T-helper 1 cell treated with Interleukin-12 subunit alpha and Interleukin-12 subunit beta and Interleukin-4 antibody, amounts not matched to agents 30 μg/mL and 1 μg/mL, for 36 hours (primary cell): ENCODE data around the gene RPS21.
A peak's percentile ranks its signal among the peaks of the same experiment; 100 is the strongest.

Experiments
- H3K27ac Mint-ChIP-seq: one replicate; pipeline ENCODE4 v1.8.0; 2021; ENCODE audit warnings: mild to moderate bottlenecking, mixed read lengths
- H3K27me3 Mint-ChIP-seq: one replicate; pipeline ENCODE4 v1.8.0; 2021; ENCODE audit warnings: low read depth, mixed read lengths
- H3K36me3 Mint-ChIP-seq: one replicate; pipeline ENCODE4 v1.8.0; 2021; ENCODE audit warnings: low read depth, mixed read lengths
- H3K4me1 Mint-ChIP-seq: one replicate; pipeline ENCODE4 v1.8.0; 2021; ENCODE audit warnings: low read depth, mixed read lengths
- H3K4me3 Mint-ChIP-seq: one replicate; pipeline ENCODE4 v1.8.0; 2021; ENCODE audit warnings: mild to moderate bottlenecking, moderate library complexity, mixed read lengths
- H3K9me3 Mint-ChIP-seq: one replicate; pipeline ENCODE4 v1.8.0; 2021; ENCODE audit warnings: mixed read lengths

Gene RPS21

DNA sequence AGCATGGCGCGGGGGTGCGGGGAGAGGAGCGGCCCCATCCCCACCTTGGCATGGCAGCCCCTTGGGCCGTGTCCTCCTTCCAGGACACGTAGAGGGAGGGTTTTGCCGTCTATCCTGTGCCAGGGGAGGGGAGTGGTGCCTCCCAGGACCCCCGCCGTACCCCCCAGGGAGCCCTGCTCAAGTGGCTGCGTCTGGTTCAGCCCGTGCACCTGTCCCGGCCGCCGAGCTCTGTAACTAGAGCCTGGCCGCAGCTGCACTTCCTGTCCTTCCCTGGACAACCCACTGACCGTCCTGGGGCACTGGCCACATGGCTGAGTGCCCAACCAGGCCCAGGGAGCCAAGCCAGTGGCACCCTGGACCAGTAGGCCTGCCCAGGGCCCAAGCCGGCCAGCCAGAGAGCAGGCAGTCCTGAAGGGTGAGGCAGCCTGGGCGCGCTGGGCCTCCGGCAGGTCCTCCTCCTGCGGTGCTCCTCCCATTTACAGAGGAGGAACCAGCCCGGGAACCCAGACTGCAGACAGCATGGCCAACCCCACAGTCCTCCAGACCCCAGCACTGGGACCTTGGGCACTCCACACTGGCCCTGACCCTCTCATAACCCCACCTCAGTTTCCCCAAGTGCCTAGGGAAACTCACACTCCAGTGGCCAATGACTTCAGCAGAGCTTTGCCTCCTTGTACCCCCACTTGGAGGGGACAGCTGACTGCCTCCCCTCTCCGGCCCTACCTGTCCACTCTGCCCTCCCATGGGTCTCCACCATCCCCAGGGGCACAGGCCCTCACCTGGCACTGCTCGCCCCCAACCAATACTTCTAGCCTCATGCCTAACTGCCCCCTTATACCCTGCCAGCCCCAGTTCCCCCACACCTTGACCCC is 28.5 kb upstream of the RPS21 start:
- H3K27me3 Mint-ChIP-seq = no peaks in the 10 kb centered on the region
- no peaks in the 10 kb centered on the region for H3K4me1 Mint-ChIP-seq
- H3K4me3 Mint-ChIP-seq = no peak overlapping the region
- H3K27ac Mint-ChIP-seq = no peak overlapping the region
- H3K9me3 Mint-ChIP-seq = no peaks in the 10 kb centered on the region
- no peaks in the 10 kb centered on the region for H3K36me3 Mint-ChIP-seq

DNA sequence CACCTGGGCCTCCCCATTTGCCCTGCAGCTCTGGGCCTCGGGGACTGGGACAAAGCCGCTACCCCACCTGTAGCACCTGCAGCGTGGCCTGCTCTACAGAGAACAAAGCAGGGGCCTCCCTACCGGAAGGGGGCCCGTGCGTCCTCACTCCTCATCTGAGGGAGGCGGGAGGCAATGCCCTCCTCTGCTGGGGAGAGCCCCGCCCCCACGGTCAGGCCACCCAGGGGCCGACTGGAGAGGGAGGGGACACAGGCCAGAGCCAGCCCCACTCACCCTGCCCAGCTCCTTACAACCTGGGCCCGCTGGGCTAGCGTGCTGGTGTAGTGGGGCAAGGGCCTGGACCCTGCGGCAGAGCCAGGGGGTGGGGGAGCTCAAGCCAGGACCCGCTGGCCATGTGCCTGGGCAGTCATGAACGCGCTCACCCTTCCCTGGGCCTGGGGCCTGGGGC is 27.8 kb upstream of the RPS21 start:
- no peak overlapping the region for H3K4me3 Mint-ChIP-seq
- no peaks in the 10 kb centered on the region for H3K9me3 Mint-ChIP-seq
- no peaks in the 10 kb centered on the region for H3K4me1 Mint-ChIP-seq
- no peak overlapping the region for H3K27ac Mint-ChIP-seq
- H3K36me3 Mint-ChIP-seq = no peaks in the 10 kb centered on the region
- H3K27me3 Mint-ChIP-seq = no peaks in the 10 kb centered on the region

DNA sequence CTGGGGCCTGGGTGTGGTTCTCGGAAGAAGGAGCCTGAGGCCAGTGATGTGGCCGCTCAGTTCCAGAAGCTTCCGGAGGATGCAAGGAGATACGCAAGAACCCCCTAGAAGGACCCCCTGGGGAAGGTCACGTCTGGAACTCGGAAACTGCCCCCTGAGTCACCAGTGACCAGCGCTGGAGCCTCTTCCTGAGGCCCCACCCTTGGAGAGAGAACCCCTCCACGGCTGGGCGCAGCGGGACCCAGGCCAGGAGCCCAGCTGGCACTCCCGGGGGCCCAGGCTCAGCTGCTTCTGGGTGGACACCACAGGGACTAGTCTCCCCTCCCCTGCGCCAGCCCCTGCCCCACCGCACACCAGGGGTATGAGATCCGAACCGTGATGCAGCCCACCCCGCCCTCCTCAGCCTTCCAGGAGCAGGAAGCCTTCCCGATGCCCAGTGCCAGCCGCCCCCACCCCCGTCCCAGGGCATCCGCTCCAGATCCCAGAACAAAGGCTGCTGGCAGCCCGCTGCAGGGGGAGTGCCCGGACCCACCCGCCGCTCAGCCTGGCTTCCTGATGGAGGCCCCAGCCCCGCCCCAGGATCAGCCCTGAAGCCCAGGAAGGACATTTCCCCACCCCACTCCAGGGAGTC is 27.3 kb upstream of the RPS21 start:
- H3K36me3 Mint-ChIP-seq = no peaks in the 10 kb centered on the region
- H3K27ac Mint-ChIP-seq = no peak overlapping the region
- no peak overlapping the region for H3K4me3 Mint-ChIP-seq
- no peaks in the 10 kb centered on the region for H3K27me3 Mint-ChIP-seq
- H3K9me3 Mint-ChIP-seq = no peaks in the 10 kb centered on the region
- no peaks in the 10 kb centered on the region for H3K4me1 Mint-ChIP-seq

DNA sequence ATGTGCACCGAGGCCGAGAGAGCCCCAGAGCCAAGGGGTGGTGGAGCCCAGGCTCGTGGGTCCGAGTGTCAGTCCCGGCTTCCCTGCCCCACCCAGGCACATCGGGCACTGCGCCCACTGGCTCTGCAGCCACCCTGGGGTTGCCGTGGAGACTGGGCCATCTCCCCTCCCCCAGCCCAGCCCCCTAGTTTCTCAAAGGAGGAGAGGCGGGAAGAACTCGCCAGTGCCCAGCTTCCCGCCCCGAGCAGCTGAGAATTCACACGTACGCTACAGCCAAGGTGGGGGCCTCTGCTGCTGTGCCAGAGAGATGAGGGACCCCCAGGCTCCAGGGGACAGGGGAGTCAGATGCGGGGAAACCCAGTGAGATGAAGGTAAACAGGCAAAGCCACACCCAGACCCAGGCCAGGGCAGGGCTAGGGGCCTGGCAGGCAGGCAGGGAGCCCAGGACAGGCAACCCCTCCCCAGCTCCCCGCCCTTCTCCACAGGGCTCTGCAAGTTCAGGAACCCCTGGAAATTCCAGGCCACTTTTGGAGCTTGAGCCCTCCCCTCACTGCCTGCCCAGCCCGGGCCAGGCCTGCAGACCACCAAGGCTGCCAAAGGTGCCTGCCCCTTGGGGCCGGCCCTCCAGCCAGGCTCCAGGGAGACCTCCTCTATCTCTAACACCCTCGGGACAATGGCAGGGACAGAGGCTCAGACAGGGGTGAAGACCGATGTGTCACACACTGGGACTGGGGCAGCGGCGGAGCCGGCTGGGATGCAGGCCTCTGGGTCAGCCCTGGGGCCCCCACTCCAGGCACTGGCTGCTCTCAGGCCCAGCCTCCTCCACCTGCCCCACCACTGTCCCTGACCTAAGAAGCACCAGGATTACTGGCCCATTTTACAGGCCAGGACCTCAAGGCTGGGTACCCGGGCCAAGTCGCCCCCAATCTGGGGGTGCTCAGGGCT is 25.8 kb upstream of the RPS21 start:
- H3K9me3 Mint-ChIP-seq = no peaks in the 10 kb centered on the region
- no peaks in the 10 kb centered on the region for H3K36me3 Mint-ChIP-seq
- H3K4me1 Mint-ChIP-seq = no peaks in the 10 kb centered on the region
- no peak overlapping the region for H3K4me3 Mint-ChIP-seq
- peaks cover 9% of the 10 kb centered on the region for H3K27me3 Mint-ChIP-seq
- no peak overlapping the region for H3K27ac Mint-ChIP-seq

DNA sequence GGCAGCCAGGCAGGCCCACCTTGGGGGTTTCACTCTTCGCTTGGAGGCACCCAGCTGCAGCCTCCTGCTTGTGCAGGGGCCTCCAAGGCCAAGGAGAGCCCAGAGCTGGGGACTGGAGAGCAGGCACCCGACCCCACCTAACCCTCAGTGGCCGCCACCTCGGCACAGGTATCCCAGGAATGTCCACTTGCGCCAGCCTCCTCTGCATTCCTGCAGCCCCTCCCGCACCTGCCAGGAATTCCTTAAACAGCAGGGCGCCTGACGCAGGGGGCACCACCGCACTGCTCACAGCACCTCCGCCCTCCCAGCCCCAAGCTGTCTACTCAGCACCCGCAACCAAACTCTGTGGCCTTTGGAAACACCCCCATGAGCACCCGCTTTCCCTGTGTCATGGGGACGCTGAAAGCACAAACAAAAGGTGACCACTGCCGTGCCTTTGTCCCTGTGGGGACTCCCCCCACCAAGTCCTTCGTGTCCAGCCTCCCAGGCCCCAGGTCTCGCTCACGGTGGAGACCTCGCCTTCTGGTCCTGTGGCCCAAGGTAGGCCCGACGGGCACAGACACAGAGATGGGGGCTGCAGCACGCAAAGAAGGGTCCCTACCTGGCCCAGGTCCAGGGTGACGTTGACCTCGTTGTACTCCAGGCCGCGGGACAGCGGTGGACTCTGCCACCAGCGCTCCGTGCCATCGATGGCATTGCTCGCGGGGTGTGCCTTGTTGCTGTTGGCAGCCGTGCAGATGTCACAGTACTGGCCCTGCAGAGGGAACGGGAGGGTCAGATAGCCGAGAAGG is 24.9 kb upstream of the RPS21 start:
- H3K36me3 Mint-ChIP-seq = no peaks in the 10 kb centered on the region
- no peaks in the 10 kb centered on the region for H3K9me3 Mint-ChIP-seq
- peaks cover 11% of the 10 kb centered on the region for H3K27me3 Mint-ChIP-seq
- H3K4me1 Mint-ChIP-seq = no peaks in the 10 kb centered on the region
- no peak overlapping the region for H3K4me3 Mint-ChIP-seq
- no peak overlapping the region for H3K27ac Mint-ChIP-seq

DNA sequence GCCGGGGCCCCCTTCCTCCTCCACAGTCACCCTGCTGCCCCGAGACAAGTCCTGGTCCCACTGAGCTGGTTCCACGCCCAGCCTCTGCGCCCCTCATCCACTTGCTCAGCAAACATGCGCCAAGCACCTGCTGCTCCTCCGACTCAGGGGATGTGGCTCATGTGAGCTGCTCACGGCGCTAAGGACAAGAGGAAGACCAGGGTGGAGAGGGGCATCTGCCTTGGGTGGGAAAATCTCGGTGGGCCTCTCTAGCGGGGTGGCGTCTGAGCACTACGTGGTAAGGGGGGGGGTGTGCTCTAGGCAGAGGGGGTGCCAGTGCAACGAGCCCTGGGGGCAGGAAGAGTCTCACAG is 24.3 kb upstream of the RPS21 start:
- H3K36me3 Mint-ChIP-seq = no peaks in the 10 kb centered on the region
- H3K4me1 Mint-ChIP-seq = no peaks in the 10 kb centered on the region
- no peak overlapping the region for H3K4me3 Mint-ChIP-seq
- H3K27ac Mint-ChIP-seq = no peak overlapping the region
- no peaks in the 10 kb centered on the region for H3K9me3 Mint-ChIP-seq
- H3K27me3 Mint-ChIP-seq = peaks cover 12% of the 10 kb centered on the region

DNA sequence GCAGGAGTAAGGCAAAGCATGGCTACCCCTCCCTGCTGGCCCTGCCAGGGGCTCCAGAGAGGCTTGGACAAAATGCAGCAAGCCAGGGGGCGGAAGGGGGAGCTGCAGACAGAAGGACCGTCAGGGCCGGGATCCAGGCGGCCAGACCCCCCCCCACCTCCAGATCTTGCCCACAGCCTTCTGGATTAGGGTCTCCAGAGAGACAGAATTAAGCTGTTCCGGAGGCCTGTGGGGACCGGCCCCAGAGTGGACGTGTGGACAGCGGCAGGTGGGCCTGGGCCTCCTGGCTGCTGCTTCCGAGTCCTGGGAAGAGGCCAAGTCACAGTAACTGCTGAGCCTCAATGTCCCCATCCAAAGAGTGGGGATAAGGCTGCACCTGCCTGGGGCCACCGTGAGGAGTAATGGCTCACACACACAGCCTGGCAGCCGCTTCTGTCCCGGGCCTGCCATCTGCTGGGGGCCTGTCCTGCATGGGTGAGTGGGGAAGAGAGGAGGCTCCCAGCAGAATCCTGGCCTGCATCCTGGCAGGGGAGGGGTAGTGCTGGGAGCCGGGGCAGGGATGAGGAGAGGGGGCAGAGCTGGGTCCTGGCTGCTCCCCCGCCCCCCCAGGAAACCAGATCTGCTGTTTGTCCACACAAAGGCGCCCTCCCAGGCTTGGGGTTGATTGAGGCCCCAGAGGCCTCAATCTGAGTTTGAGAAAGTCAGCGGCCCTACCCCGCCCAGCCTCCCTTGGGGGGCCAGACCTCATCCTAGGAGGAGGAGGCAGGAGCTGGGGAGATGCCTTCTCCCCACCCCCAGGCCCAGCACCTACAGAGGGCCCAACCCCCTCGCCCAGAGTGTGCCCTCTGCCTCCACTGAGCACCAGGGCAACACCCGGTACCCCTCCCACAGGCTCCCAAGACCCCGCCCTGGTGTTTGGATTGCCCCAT is 23.6 kb upstream of the RPS21 start:
- no peaks in the 10 kb centered on the region for H3K4me1 Mint-ChIP-seq
- peaks cover 16% of the 10 kb centered on the region for H3K27me3 Mint-ChIP-seq
- no peaks in the 10 kb centered on the region for H3K9me3 Mint-ChIP-seq

DNA sequence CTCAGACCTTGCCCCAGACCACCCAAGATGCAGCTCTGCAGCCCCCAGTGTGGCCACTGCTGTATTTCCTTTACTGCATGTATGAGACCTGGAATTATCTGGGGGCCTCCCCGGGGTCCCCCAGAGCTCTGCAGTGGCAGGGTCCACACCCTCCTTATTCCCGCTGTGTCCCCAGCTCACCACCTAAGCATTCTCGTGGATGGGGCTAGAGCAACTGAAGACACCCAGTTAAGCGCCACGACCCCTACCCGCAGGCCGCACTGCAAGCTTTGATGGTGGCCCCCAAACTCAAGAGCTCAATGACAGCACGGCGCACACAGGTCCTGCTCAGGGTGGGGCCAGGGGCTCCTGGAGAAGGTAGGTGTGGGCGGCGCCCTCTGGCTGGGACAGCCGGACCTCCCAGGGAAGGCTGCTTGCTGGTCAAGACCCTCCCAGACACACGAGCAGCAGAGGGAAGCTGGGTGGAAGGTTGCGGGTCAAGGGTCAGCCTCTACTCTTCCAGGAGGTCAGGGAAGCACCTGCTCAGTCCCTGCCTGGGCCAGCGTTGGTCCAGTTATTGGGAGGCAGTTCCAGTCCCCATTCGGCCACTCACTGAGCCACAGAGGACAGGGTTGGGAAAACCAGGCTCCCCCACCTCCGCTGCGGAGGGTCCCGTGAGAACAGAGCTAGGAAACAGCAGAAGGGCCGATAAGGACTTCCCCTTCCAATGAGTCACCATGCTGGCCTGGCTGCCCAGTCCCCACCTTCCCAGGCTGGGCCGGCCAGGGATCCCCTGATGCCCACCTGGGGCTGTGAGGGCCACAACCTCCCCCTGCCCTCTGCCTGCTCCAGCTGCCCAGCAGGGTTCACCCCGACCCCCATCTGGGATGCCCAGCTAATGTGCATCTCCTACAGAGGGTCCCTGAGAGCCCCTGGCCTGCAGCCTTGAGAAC is 22.7 kb upstream of the RPS21 start:
- Mint-ChIP-seq H3K9me3 (no peaks in the 10 kb centered on the region), H3K4me3 (no peak overlapping the region), H3K4me1 (no peaks in the 10 kb centered on the region), H3K27me3 (peaks cover 23% of the 10 kb centered on the region), H3K36me3 (no peaks in the 10 kb centered on the region), H3K27ac (no peak overlapping the region)

More for the DNA sequence above, 23.6 kb upstream of the RPS21 start:
- Mint-ChIP-seq H3K36me3 (no peaks in the 10 kb centered on the region), H3K27ac (no peak overlapping the region), H3K4me3 (no peak overlapping the region)

DNA sequence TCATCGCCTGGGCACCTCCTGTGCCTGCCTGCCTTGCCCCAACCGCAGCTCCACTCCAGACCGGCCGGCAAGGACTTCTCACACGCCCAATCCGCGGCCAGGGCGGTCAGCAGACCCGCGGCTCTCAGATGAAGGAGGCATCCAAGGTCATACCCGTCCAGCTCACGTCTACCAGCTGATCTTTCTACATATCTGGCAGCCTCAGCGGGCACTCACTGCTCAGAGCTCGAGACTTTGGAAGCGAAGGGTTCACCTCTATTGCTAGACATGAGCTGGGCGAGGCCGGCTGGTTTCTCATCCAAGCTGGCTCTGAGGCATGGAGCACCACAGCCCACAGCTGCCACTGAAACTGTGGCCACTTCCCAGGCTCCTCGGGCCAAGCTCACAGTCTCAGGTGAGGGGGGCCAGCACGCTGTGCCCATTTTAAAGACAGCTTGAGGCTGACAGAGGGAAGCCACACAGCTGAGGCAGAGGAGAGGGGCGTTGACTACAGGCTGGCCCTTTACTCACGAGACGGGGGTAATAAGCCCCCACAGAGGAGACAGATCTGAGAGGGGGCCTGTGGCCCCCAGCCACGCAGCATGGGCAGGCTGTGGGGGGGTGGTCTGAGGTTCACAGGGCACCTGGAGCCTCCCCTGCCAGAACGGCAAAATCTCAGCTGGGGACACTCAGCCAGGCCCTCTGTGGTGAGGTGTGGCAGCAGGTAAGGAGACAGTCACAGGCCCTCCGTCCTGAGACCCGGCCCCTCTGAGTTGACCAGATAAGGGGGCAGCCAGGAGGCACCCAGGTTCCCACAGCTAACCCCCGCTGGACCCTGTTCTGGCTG is 21.8 kb upstream of the RPS21 start:
- Mint-ChIP-seq H3K4me3 (peak overlapping the region; percentile 31), H3K36me3 (no peaks in the 10 kb centered on the region), H3K27me3 (peaks cover 27% of the 10 kb centered on the region), H3K9me3 (no peaks in the 10 kb centered on the region), H3K4me1 (no peaks in the 10 kb centered on the region), H3K27ac (no peak overlapping the region)

DNA sequence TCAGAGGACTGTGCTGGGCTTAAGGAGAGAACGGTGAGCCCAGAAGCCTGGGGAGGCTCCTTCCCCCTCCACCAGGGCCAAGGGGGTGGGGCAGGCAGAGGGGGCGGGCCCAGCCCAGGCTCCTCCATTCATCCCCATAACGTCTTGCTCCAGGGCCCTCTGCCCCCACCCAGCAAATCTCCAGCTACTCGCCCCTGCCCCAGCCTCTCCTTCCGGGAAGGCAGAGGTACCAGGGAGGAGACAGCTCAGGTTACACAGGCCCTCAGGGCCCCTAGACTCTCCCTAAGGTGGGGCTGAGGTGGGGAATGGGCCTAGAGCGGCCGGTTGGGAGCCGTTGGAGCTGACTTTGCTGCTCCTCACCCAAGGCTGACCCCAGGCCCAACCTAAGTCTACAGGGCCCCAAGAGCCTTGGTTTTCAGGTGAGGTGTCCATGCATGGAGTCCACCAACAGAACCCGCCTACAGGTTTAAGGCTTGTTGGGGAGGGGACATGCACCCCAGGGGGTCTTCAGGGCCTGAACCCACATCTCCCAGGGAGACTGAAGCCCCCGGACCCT is 21.0 kb upstream of the RPS21 start:
- Mint-ChIP-seq H3K27me3 (peaks cover 27% of the 10 kb centered on the region), H3K4me3 (no peak overlapping the region), H3K4me1 (no peaks in the 10 kb centered on the region), H3K27ac (no peak overlapping the region), H3K9me3 (no peaks in the 10 kb centered on the region), H3K36me3 (no peaks in the 10 kb centered on the region)

DNA sequence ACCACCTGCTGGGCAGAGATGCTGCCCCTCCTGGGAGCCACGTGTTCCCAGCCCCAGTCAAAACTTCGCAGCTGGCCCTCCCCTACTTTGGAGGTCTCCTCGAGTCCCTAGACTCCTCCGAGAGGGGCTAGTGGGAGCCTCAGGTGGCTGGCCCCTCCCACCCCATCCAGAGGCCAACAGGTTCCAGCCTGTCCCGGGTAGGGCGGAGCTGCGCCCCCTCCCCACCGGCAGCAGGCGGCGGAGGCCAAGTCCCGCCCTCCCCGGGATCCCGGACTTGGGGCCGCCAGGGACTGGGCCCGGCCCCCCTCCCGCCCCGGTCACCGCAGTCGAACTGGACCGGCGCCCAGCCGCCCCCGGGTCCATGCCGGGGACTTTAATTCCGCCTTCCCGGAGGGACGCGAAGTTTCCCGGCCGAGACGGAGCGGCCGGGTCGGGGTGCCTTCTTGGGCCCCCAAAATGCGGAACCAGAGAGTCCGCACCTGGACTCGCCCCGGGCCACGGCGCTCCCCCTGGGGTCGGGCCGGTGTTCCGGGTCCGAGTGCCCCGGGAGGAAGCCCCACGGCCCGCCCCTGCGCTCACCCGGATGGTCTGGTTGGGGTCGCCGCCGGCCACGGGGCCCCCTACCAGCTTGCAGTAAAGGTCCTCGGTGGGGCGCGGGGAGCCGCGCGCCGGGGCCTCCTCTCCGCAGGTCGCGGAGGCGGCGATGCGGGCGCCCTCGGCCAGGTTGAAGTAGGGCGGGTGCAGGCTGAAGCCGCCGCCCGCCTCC is 20.4 kb upstream of the RPS21 start:
- H3K27ac Mint-ChIP-seq = no peak overlapping the region
- no peaks in the 10 kb centered on the region for H3K4me1 Mint-ChIP-seq
- H3K4me3 Mint-ChIP-seq = no peak overlapping the region
- H3K27me3 Mint-ChIP-seq = peaks cover 27% of the 10 kb centered on the region
- no peaks in the 10 kb centered on the region for H3K9me3 Mint-ChIP-seq
- no peaks in the 10 kb centered on the region for H3K36me3 Mint-ChIP-seq
